Stimulated activated CD8-positive, alpha-beta memory T cell treated with anti-CD3 and anti-CD28 coated beads, Interleukin-7, amount 100 ng/mL, for 1 hour (primary cell): ENCODE results near the gene RAB44.

ENCODE experiments used
- DNase-seq, 2 donors: peaks; one replicate each; pipeline ENCODE4 v3.0.0-alpha.2; 2020; ENCODE audit warnings: low read depth in 2 of 2

Gene RAB44

GRCh38 chr6:36752187-36752885, 54.7 kb downstream of the RAB44 start:
- DNase-seq = no peak

GRCh38 chr6:36752886-36753506, 55.4 kb downstream of the RAB44 start:
- no peak for DNase-seq

GRCh38 chr6:36753671-36754405, 56.2 kb downstream of the RAB44 start:
- DNase-seq = no peak

- DNase-seq = no peak
Measured at GRCh38 chr6:36754582-36755434, 57.2 kb downstream of the RAB44 start.

GRCh38 chr6:36755435-36756348, 58.1 kb downstream of the RAB44 start:
- peak; percentile 26 to 27 for DNase-seq

GRCh38 chr6:36756786-36757185, 59.2 kb downstream of the RAB44 start:
- DNase-seq = no peak

- no peak for DNase-seq
Measured at GRCh38 chr6:36757206-36757605, 59.6 kb downstream of the RAB44 start.

- no peak for DNase-seq
Measured at GRCh38 chr6:36757943-36758508, 60.4 kb downstream of the RAB44 start.

- no peak for DNase-seq
Measured at GRCh38 chr6:36758516-36759147, 61.0 kb downstream of the RAB44 start.

- DNase-seq = peak; percentile 55 to 65
Measured at GRCh38 chr6:36759148-36759759, 61.6 kb downstream of the RAB44 start.

- DNase-seq = no peak
Measured at GRCh38 chr6:36760685-36761435, 63.2 kb downstream of the RAB44 start.

- no peak for DNase-seq
Measured at GRCh38 chr6:36762123-36762522, 64.5 kb downstream of the RAB44 start.

GRCh38 chr6:36765190-36765589, 67.6 kb downstream of the RAB44 start:
- no peak for DNase-seq

GRCh38 chr6:36765594-36766398, 68.2 kb downstream of the RAB44 start:
- peak; percentile 42 to 60 for DNase-seq

- no peak for DNase-seq
Measured at GRCh38 chr6:36766399-36766945, 68.8 kb downstream of the RAB44 start.

GRCh38 chr6:36769183-36769675, 71.6 kb downstream of the RAB44 start:
- no peak for DNase-seq

- no peak for DNase-seq
Measured at GRCh38 chr6:36769676-36770499, 72.3 kb downstream of the RAB44 start.
